Central memory CD4-positive, alpha-beta T cell (primary cell): Measurements from ENCODE around the gene MAT2A.

ENCODE experiments used
- DNase-seq: peaks from one replicate; pipeline ENCODE4 v3.0.0; 2022
- total RNA-seq, 3 experiments: gene quantifications; one replicate each; lab custom pipeline; 2026; lab: John Stamatoyannopoulos, UW

The MAT2A gene
- 171 to 422 (median 285) reads per million in 3 experiments for total RNA-seq

GRCh38 chr2:85538507-85539360, at the start of gene MAT2A:
MAT2A (plus strand) TSS chr2:85539168; CDS start chr2:85539288, 120 bp downstream.
- DNase-seq: peak; percentile 83

- DNase-seq: no peak
Measured at GRCh38 chr2:85490861-85491755, 47.9 kb upstream of the MAT2A start.

GRCh38 chr2:85496436-85496835, 42.5 kb upstream of the MAT2A start:
- DNase-seq: no peak

- DNase-seq: no peak
Measured at GRCh38 chr2:85497944-85498630, 40.9 kb upstream of the MAT2A start.

- DNase-seq: no peak
Measured at GRCh38 chr2:85501248-85501647, 37.7 kb upstream of the MAT2A start.

GRCh38 chr2:85502720-85503119, 36.2 kb upstream of the MAT2A start:
- DNase-seq: no peak

GRCh38 chr2:85503168-85503850, 35.7 kb upstream of the MAT2A start:
- no peak for DNase-seq

GRCh38 chr2:85503851-85504777, 34.9 kb upstream of the MAT2A start:
- DNase-seq: no peak

- no peak for DNase-seq
Measured at GRCh38 chr2:85504778-85505261, 34.1 kb upstream of the MAT2A start.

- DNase-seq: no peak
Measured at GRCh38 chr2:85505551-85506238, 33.3 kb upstream of the MAT2A start.

GRCh38 chr2:85506768-85507181, 32.2 kb upstream of the MAT2A start:
- DNase-seq: no peak

GRCh38 chr2:85511008-85511811, 27.8 kb upstream of the MAT2A start:
- no peak for DNase-seq

GRCh38 chr2:85514323-85514722, 24.6 kb upstream of the MAT2A start:
- no peak for DNase-seq

- DNase-seq: no peak
Measured at GRCh38 chr2:85516653-85517389, 22.1 kb upstream of the MAT2A start.

GRCh38 chr2:85522090-85522647, 16.8 kb upstream of the MAT2A start:
- DNase-seq: no peak

GRCh38 chr2:85523062-85523902, 15.7 kb upstream of the MAT2A start:
- DNase-seq: no peak

- no peak for DNase-seq
Measured at GRCh38 chr2:85523903-85524335, 15.0 kb upstream of the MAT2A start.
